Sigmoid colon (tissue), 4 donors: ENCODE results near the gene ZCCHC10.

ENCODE experiments used
- CTCF ChIP-seq, 4 experiments: fragments of 450-650 bp in 3 of 4; fragments of 200-600 bp in 1 of 4; IDR thresholded peaks; one replicate each; pipeline ENCODE4 v1.5.1; 2016 to 2019; ENCODE audit warnings: antibody characterized with exemption in 4 of 4, mild to moderate bottlenecking in 3 of 4, moderate library complexity in 2 of 4
- EP300 ChIP-seq, 4 donors: sonication (generic); formaldehyde crosslinking; IDR thresholded peaks; one replicate each; pipeline ENCODE4 v1.6.1; 2017; ENCODE audit warnings: antibody characterized with exemption in 4 of 4
- POLR2A ChIP-seq, 2 donors: fragments of 450-650 bp; IDR thresholded peaks; one replicate each; pipeline ENCODE4 v1.6.1; 2016; ENCODE audit warnings: antibody characterized with exemption in 2 of 2, mild to moderate bottlenecking in 2 of 2, moderate library complexity in 2 of 2

- TF ChIP-seq CTCF (IDR thresholded peaks at IDR 0.05): no peak
- no peak for TF ChIP-seq EP300 (IDR thresholded peaks at IDR 0.05)
- TF ChIP-seq POLR2A (IDR thresholded peaks at IDR 0.05): no peak
These were observed 46.4 kb downstream of the ZCCHC10 start for GRCh38 chr5:132979976-132980375.
